Stimulated activated CD8-positive, alpha-beta memory T cell treated with anti-CD3 and anti-CD28 coated beads, Interleukin-4, amount 100 ng/mL, for 4 hours (primary cell): Measurements from ENCODE around the gene BCHE.
"Not testable (repeated sequence)": the region's sequence is repeated elsewhere in the genome, so short reads cannot be mapped to it uniquely, and the experiment has no call there.

ENCODE experiments used
- DNase-seq, 2 donors: peaks; one replicate each; pipeline ENCODE4 v3.0.0-alpha.2; 2020; ENCODE audit warnings: low read depth in 2 of 2, low spot score in 1 of 2

BCHE gene

GRCh38 chr3:165817160-165817709 is 20.0 kb downstream of the BCHE start:
- DNase-seq, result no peak

GRCh38 chr3:165816209-165816608 is 21.0 kb downstream of the BCHE start:
- DNase-seq, result no peak

GRCh38 chr3:165815682-165816081 is 21.5 kb downstream of the BCHE start:
- no peak for DNase-seq

- DNase-seq, result no peak
Observed at GRCh38 chr3:165814380-165814779, 22.8 kb downstream of the BCHE start.

- not testable (repeated sequence) for DNase-seq
Observed at GRCh38 chr3:165807937-165808336, 29.3 kb downstream of the BCHE start.

- no peak for DNase-seq
Observed at GRCh38 chr3:165805946-165806561, 31.2 kb downstream of the BCHE start.

GRCh38 chr3:165803471-165803870 is 33.8 kb downstream of the BCHE start:
- no peak for DNase-seq

- no peak for DNase-seq
Observed at GRCh38 chr3:165800970-165801369, 36.3 kb downstream of the BCHE start.

GRCh38 chr3:165799026-165799425 is 38.2 kb downstream of the BCHE start:
- no peak for DNase-seq

- no peak for DNase-seq
Observed at GRCh38 chr3:165797551-165797950, 39.7 kb downstream of the BCHE start.

- no peak for DNase-seq
Observed at GRCh38 chr3:165796701-165797100, 40.5 kb downstream of the BCHE start.

- no peak for DNase-seq
Observed at GRCh38 chr3:165788531-165788930, 48.7 kb downstream of the BCHE start.

GRCh38 chr3:165786013-165786412 is 51.2 kb downstream of the BCHE start:
- DNase-seq, result no peak

- no peak for DNase-seq
Observed at GRCh38 chr3:165784337-165784736, 52.9 kb downstream of the BCHE start.

GRCh38 chr3:165783383-165783782 is 53.8 kb downstream of the BCHE start:
- no peak for DNase-seq

GRCh38 chr3:165778891-165779290 is 58.3 kb downstream of the BCHE start:
- no peak for DNase-seq

GRCh38 chr3:165778456-165778855 is 58.8 kb downstream of the BCHE start:
- no peak for DNase-seq

- DNase-seq, result no peak
Observed at GRCh38 chr3:165775824-165776223, 61.4 kb downstream of the BCHE start.

- DNase-seq, result no peak
Observed at GRCh38 chr3:165770781-165771180, 66.4 kb downstream of the BCHE start.

- no peak for DNase-seq
Observed at GRCh38 chr3:165768680-165769079, 68.5 kb downstream of the BCHE start.

- no peak for DNase-seq
Observed at GRCh38 chr3:165759041-165759440, 78.2 kb downstream of the BCHE start.

- no peak for DNase-seq
Observed at GRCh38 chr3:165755571-165755970, 81.7 kb downstream of the BCHE start.
